Stimulated activated CD4-positive, alpha-beta T cell treated with anti-CD3 and anti-CD28 coated beads, Interleukin-1b, Interleukin-23, amount 100 ng/mL, for 4 hours (primary cell): ENCODE data around the gene UBE2E1.
"Not testable (repeated sequence)": the region's sequence is repeated elsewhere in the genome, so short reads cannot be mapped to it uniquely, and the experiment has no call there.

ENCODE experiments used
- DNase-seq, 2 donors: peaks; one replicate each; pipeline ENCODE4 v3.0.0-alpha.2; 2020; ENCODE audit warnings: low read depth in 2 of 2

Gene UBE2E1

GRCh38 chr3:23916886-23917678, 111.3 kb downstream of the UBE2E1 start, which contains the start of the genes NKIRAS1 and RPL15:
Gene NKIRAS1, minus strand, starts transcription at chr3:23916990. Its CDS starts 6,086 bp downstream, at chr3:23910904.
Gene RPL15, plus strand, starts transcription at chr3:23917132. Its CDS starts 728 bp downstream, at chr3:23917860.
- DNase-seq, result peak; percentile 90 to 94

GRCh38 chr3:23917679-23918303, 112.0 kb downstream of the UBE2E1 start:
- DNase-seq, result peak in 1 of 2 donors; percentile 74

GRCh38 chr3:23918331-23918730, 112.6 kb downstream of the UBE2E1 start:
- DNase-seq, result not testable (repeated sequence)

- DNase-seq, result no peak
Measured at GRCh38 chr3:23919628-23920027, 113.9 kb downstream of the UBE2E1 start.

- no peak for DNase-seq
Measured at GRCh38 chr3:23920151-23920655, 114.4 kb downstream of the UBE2E1 start.

GRCh38 chr3:23921052-23921511, 115.3 kb downstream of the UBE2E1 start:
- DNase-seq, result no peak

GRCh38 chr3:23923786-23924185, 118.0 kb downstream of the UBE2E1 start:
- DNase-seq, result no peak

GRCh38 chr3:23926246-23926645, 120.5 kb downstream of the UBE2E1 start:
- no peak for DNase-seq

- no peak for DNase-seq
Measured at GRCh38 chr3:23926736-23927135, 121.0 kb downstream of the UBE2E1 start.

- no peak for DNase-seq
Measured at GRCh38 chr3:23928524-23928923, 122.8 kb downstream of the UBE2E1 start.

GRCh38 chr3:23931597-23931996, 125.8 kb downstream of the UBE2E1 start:
- no peak for DNase-seq

GRCh38 chr3:23932571-23932970, 126.8 kb downstream of the UBE2E1 start:
- no peak for DNase-seq

- DNase-seq, result no peak
Measured at GRCh38 chr3:23934253-23934652, 128.5 kb downstream of the UBE2E1 start.

- no peak for DNase-seq
Measured at GRCh38 chr3:23937296-23937695, 131.5 kb downstream of the UBE2E1 start.

- no peak for DNase-seq
Measured at GRCh38 chr3:23938688-23939087, 132.9 kb downstream of the UBE2E1 start.

GRCh38 chr3:23940775-23941174, 135.0 kb downstream of the UBE2E1 start:
- no peak for DNase-seq
